Measurements from ENCODE around the gene GFRA1. TPM values are rescaled to one million over a fixed set of nuclear protein-coding genes. Genes with fewer than 3 reads are reported as not detected.

GFRA1 gene
- total and polyA plus RNA-seq, 2 donors (not counting 1 experiment from before 2014, with no cell fraction given), result not detected

DNA sequence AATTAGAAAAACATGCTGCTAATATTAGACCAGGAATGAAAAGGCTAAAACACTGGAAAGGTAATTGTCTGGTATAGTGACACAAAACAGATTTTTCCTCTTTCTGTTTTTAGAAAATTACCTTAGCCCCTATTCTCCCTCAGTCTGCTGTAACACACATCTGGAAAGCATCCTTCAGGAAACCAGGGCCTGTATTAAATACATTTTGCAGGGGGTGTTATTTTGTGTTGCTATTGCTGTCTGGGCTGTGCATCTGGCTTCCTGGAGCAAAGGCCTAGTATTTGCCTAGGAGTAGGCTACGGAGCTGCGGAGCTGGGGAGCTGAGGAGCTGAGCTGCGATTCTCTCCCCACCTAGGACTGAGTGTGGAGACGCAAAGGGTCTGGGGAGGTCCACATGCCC, 169.3 kb downstream of the GFRA1 start:
- TF ChIP-seq EZH2 (IDR thresholded peaks at IDR 0.05; ENCODE audit: borderline replicate concordance, insufficient read depth, low read depth, low read length, poor library complexity, severe bottlenecking), result no peak
- TF ChIP-seq, protein P1, sequence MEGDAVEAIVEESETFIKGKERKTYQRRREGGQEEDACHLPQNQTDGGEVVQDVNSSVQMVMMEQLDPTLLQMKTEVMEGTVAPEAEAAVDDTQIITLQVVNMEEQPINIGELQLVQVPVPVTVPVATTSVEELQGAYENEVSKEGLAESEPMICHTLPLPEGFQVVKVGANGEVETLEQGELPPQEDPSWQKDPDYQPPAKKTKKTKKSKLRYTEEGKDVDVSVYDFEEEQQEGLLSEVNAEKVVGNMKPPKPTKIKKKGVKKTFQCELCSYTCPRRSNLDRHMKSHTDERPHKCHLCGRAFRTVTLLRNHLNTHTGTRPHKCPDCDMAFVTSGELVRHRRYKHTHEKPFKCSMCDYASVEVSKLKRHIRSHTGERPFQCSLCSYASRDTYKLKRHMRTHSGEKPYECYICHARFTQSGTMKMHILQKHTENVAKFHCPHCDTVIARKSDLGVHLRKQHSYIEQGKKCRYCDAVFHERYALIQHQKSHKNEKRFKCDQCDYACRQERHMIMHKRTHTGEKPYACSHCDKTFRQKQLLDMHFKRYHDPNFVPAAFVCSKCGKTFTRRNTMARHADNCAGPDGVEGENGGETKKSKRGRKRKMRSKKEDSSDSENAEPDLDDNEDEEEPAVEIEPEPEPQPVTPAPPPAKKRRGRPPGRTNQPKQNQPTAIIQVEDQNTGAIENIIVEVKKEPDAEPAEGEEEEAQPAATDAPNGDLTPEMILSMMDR (IDR thresholded peaks at IDR 0.05), result no peak
- H3K27ac Mint-ChIP-seq, result no peak overlapping the region
- peaks cover 0 to 9% (median 0%) of the 10 kb centered on the region in 3 donors for H3K9me3 ChIP-seq (ENCODE audit: control extremely low read depth in 1 of 3, control insufficient read depth in 2 of 3, insufficient read depth in 1 of 3, low read length in 2 of 3)
- no peak overlapping the region for H3K4me2 ChIP-seq (replicated peaks; ENCODE audit: low read depth, low read length, poor library complexity, severe bottlenecking)
- no peak overlapping the region for H3K4me3 ChIP-seq (ENCODE audit: control extremely low read depth in 1 of 5, extremely low read depth in 1 of 5, insufficient read depth in 1 of 5, low read depth in 2 of 5, low read length in 4 of 5)
- intact Hi-C loops (cut with micrococcal nuclease), result no loop called here
- DNase-seq, result no peak
- H2AFZ ChIP-seq (ENCODE audit: insufficient read depth, low read depth, low read length, poor library complexity, severe bottlenecking), result no peak overlapping the region
- no peaks in the 10 kb centered on the region for H3K4me1 Mint-ChIP-seq
- no peaks in the 10 kb centered on the region for H3K36me3 ChIP-seq (replicated peaks in 1 of 2; ENCODE audit: control extremely low read depth in 1 of 2, control insufficient read depth in 1 of 2, extremely low read depth in 1 of 2, insufficient read depth in 2 of 2, low read length in 1 of 2)
- H4K20me1 ChIP-seq (ENCODE audit: control insufficient read depth, insufficient read depth, low read length, poor library complexity, severe bottlenecking), result no peaks in the 10 kb centered on the region
- ATAC-seq (ENCODE audit: low read depth), result no peak
- H3K9ac ChIP-seq (ENCODE audit: low read length), result no peak overlapping the region
- WGBS (ENCODE audit: insufficient coverage), result 100% methylated on average over 1 of the region's 4 CpGs
- POLR2A ChIA-PET, result no interaction called here
- no peaks in the 10 kb centered on the region for H3K4me1 ChIP-seq (ENCODE audit: control insufficient read depth in 2 of 2, insufficient read depth in 2 of 2, low read length in 2 of 2)
- no peaks in the 10 kb centered on the region for H3K27me3 Mint-ChIP-seq
- no peak overlapping the region for H3K4me3 Mint-ChIP-seq
- CTCF ChIA-PET, result no interaction called here
- H3K27me3 ChIP-seq (replicated peaks in 1 of 4; ENCODE audit: control extremely low read depth in 1 of 4, control insufficient read depth in 3 of 4, insufficient read depth in 4 of 4, low read length in 3 of 4), result no peaks in the 10 kb centered on the region
- H3K79me2 ChIP-seq (ENCODE audit: control insufficient read depth, insufficient read depth, low read length), result no peaks in the 10 kb centered on the region
- no peak overlapping the region for H3K27ac ChIP-seq (ENCODE audit: low read length in 2 of 2)
- H3K9me3 Mint-ChIP-seq (ENCODE audit: insufficient read depth), result peaks cover 3% of the 10 kb centered on the region

DNA sequence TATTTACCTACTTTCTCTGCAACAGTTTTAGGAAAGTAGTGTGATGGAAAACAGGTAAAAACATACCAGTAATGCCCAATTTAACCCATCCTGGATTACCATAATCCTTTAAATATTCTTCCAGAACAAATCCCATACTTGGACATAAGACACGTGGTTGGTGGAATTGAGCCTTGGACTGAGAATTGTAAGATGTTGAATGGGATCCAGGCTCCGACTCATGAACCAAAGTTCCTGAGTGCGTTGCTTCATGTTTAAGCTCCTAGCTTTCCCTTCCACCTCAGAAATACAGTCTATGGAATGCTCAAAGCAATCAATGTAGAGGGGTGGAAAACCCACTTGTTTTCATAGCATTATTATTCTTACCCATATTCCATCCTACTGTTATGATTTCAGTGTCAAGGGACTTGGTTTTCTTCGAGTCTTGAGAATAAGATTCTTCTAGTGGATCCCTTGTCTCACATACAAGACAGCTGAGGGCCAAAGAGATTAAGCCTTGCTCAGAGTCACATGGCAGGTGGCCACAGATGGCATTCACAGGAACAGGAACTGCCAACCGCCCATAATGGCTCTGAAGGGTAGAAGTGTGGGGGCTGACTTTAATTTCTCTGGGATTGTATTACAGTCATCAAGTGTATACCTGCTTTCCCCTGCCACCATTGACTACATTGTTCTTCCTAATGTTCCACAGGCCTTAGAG, 171.2 kb downstream of the GFRA1 start:
- no peak for TF ChIP-seq EZH2 (IDR thresholded peaks at IDR 0.05; ENCODE audit: borderline replicate concordance, insufficient read depth, low read depth, low read length, poor library complexity, severe bottlenecking)
- TF ChIP-seq, protein P1 (IDR thresholded peaks at IDR 0.05), result no peak
- Histone ChIP-seq H3K4me1 (ENCODE audit: control insufficient read depth in 2 of 2, insufficient read depth in 2 of 2, low read length in 2 of 2) (no peaks in the 10 kb centered on the region), H3K79me2 (ENCODE audit: control insufficient read depth, insufficient read depth, low read length) (no peaks in the 10 kb centered on the region), H3K4me2 (replicated peaks; ENCODE audit: low read depth, low read length, poor library complexity, severe bottlenecking) (no peak overlapping the region), H3K36me3 (replicated peaks in 1 of 2; ENCODE audit: control extremely low read depth in 1 of 2, control insufficient read depth in 1 of 2, extremely low read depth in 1 of 2, insufficient read depth in 2 of 2, low read length in 1 of 2) (no peaks in the 10 kb centered on the region), H3K27ac (ENCODE audit: low read length in 2 of 2) (no peak overlapping the region), H3K9me3 (ENCODE audit: control extremely low read depth in 1 of 3, control insufficient read depth in 2 of 3, insufficient read depth in 1 of 3, low read length in 2 of 3) (peaks cover 0 to 17% (median 0%) of the 10 kb centered on the region in 3 donors), H3K27me3 (replicated peaks in 1 of 4; ENCODE audit: control extremely low read depth in 1 of 4, control insufficient read depth in 3 of 4, insufficient read depth in 4 of 4, low read length in 3 of 4) (no peaks in the 10 kb centered on the region), H4K20me1 (ENCODE audit: control insufficient read depth, insufficient read depth, low read length, poor library complexity, severe bottlenecking) (no peaks in the 10 kb centered on the region), H2AFZ (ENCODE audit: insufficient read depth, low read depth, low read length, poor library complexity, severe bottlenecking) (no peak overlapping the region), H3K4me3 (ENCODE audit: control extremely low read depth in 1 of 5, extremely low read depth in 1 of 5, insufficient read depth in 1 of 5, low read depth in 2 of 5, low read length in 4 of 5) (no peak overlapping the region), H3K9ac (ENCODE audit: low read length) (no peak overlapping the region)
- H3K4me3 Mint-ChIP-seq, result no peak overlapping the region
- no peaks in the 10 kb centered on the region for H3K27me3 Mint-ChIP-seq
- no peak overlapping the region for H3K27ac Mint-ChIP-seq
- POLR2A ChIA-PET, result no interaction called here
- no peak for DNase-seq
- CTCF ChIA-PET, result no interaction called here
- H3K9me3 Mint-ChIP-seq (ENCODE audit: insufficient read depth), result peaks cover 3% of the 10 kb centered on the region
- no peaks in the 10 kb centered on the region for H3K4me1 Mint-ChIP-seq
- WGBS (ENCODE audit: insufficient coverage), result 40% methylated on average over 1 of the region's 5 CpGs
- no peak for ATAC-seq (ENCODE audit: low read depth)
- intact Hi-C loops (cut with micrococcal nuclease), result no loop called here

Measured in B cell (primary cell).